Measurements from ENCODE around the gene SIM2.

- TF ChIP-seq POLR2A (IDR thresholded peaks at IDR 0.05; ENCODE audit: low read depth) (no peak), CTCF (IDR thresholded peaks at IDR 0.05) (no peak), EP300 (IDR thresholded peaks at IDR 0.05) (no peak), POLR2AphosphoS5 (IDR thresholded peaks at IDR 0.05) (no peak)
These were observed 3.1 kb downstream of the SIM2 start for GRCh38 chr21:36701756-36702621.
